GM18519 (cell line): Measurements from ENCODE around the gene TFDP1.
"Not testable (repeated sequence)": the region's sequence is repeated elsewhere in the genome, so short reads cannot be mapped to it uniquely, and the experiment has no call there.

ENCODE experiments used
- ATAC-seq: cut with Tn5 transposase; IDR thresholded peaks from one replicate; pipeline ENCODE4 v1.9.1; 2021; ENCODE audit warnings: mild to moderate bottlenecking, moderate library complexity; ENCODE audit not compliant: unreplicated experiment, low FRiP score

TFDP1 gene

GRCh38 chr13:113548778-113549621 is 35.6 kb upstream of the TFDP1 start:
- no peak for ATAC-seq

- no peak for ATAC-seq
These were observed 34.1 kb upstream of the TFDP1 start for GRCh38 chr13:113550453-113550852.

GRCh38 chr13:113551081-113552000 is 33.2 kb upstream of the TFDP1 start:
- no peak for ATAC-seq

GRCh38 chr13:113552079-113552478 is 32.5 kb upstream of the TFDP1 start:
- no peak for ATAC-seq

- no peak for ATAC-seq
These were observed 31.6 kb upstream of the TFDP1 start for GRCh38 chr13:113552786-113553434.

GRCh38 chr13:113553511-113554332 is 30.8 kb upstream of the TFDP1 start:
- ATAC-seq = no peak

- no peak for ATAC-seq
These were observed 30.2 kb upstream of the TFDP1 start for GRCh38 chr13:113554333-113554700.

- no peak for ATAC-seq
These were observed 29.4 kb upstream of the TFDP1 start for GRCh38 chr13:113555141-113555540.

GRCh38 chr13:113557013-113557412 is 27.5 kb upstream of the TFDP1 start:
- ATAC-seq = no peak

GRCh38 chr13:113558461-113558860 is 26.1 kb upstream of the TFDP1 start:
- ATAC-seq = no peak

GRCh38 chr13:113559061-113559460 is 25.5 kb upstream of the TFDP1 start:
- no peak for ATAC-seq

- no peak for ATAC-seq
These were observed 24.5 kb upstream of the TFDP1 start for GRCh38 chr13:113559901-113560644.

- no peak for ATAC-seq
These were observed 23.7 kb upstream of the TFDP1 start for GRCh38 chr13:113560645-113561416.

- ATAC-seq = no peak
These were observed 23.0 kb upstream of the TFDP1 start for GRCh38 chr13:113561417-113562084.

GRCh38 chr13:113562085-113562749 is 22.3 kb upstream of the TFDP1 start:
- no peak for ATAC-seq

GRCh38 chr13:113562844-113563243 is 21.7 kb upstream of the TFDP1 start:
- ATAC-seq = no peak

- ATAC-seq = not testable (repeated sequence)
These were observed 21.0 kb upstream of the TFDP1 start for GRCh38 chr13:113563511-113563910.
